Upper lobe of left lung (tissue), 4 donors: Measurements from ENCODE around the gene CCL7.

Experiments used
- CTCF ChIP-seq, 6 experiments: fragments of 450-650 bp in 4 of 6; fragments of 200-600 bp in 2 of 6; sonication (generic) in 2 of 6; IDR thresholded peaks; one replicate each; pipeline ENCODE4 v1.5.1; 2016 to 2019; ENCODE audit warnings: antibody characterized with exemption in 6 of 6
- POLR2A ChIP-seq, 4 donors: fragments of 450-650 bp; IDR thresholded peaks; one replicate each; pipeline ENCODE4 v1.5.1; 2016 to 2017; ENCODE audit warnings: antibody characterized with exemption in 4 of 4, mild to moderate bottlenecking in 2 of 4
- POLR2AphosphoS5 ChIP-seq, 2 donors: sonication (generic); formaldehyde crosslinking; IDR thresholded peaks; one replicate each; pipeline ENCODE4 v1.5.1; 2017; ENCODE audit warnings: antibody characterized with exemption in 2 of 2

DNA sequence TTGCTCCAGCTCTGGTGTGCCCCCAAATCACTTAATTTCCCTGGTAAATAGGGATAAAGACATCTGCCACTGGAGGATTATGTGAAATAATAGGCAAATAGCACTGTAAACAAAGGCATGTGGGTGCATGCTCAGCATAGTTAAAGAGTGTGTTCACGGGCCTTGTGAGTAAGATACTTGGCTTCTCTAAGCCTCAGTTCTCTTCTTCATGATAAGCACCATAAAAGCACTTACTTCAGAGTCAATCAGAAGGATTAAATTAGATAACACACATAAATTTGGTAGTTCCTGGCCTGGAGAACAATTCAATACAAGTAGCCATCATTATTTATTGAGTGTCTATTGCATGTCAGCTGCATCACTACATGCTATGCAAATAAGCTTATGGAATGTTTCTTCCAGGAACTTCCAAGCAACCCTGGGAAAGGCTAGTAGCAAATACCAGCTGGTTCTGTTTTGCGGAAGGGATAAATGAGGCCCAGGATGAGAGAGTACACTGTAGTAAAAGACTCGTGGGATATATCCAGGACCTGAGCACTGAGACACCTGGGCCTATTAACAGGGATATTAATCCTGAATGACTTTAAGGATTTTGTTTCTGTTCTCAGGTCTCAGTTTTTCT, 30.0 kb downstream of the CCL7 start:
- TF ChIP-seq POLR2A (IDR thresholded peaks at IDR 0.05) (no peak), CTCF (IDR thresholded peaks at IDR 0.05) (no peak), POLR2AphosphoS5 (IDR thresholded peaks at IDR 0.05) (no peak)
